SK-N-DZ (cell line): ENCODE results near the gene PACSIN2.
"Not testable (repeated sequence)": the region's sequence is repeated elsewhere in the genome, so short reads cannot be mapped to it uniquely, and the experiment has no call there.

ENCODE experiments used
- DNase-seq: peaks from one replicate; pipeline ENCODE4 v3.0.0-alpha.2; 2015; ENCODE audit warnings: low spot score

PACSIN2 gene

DNA sequence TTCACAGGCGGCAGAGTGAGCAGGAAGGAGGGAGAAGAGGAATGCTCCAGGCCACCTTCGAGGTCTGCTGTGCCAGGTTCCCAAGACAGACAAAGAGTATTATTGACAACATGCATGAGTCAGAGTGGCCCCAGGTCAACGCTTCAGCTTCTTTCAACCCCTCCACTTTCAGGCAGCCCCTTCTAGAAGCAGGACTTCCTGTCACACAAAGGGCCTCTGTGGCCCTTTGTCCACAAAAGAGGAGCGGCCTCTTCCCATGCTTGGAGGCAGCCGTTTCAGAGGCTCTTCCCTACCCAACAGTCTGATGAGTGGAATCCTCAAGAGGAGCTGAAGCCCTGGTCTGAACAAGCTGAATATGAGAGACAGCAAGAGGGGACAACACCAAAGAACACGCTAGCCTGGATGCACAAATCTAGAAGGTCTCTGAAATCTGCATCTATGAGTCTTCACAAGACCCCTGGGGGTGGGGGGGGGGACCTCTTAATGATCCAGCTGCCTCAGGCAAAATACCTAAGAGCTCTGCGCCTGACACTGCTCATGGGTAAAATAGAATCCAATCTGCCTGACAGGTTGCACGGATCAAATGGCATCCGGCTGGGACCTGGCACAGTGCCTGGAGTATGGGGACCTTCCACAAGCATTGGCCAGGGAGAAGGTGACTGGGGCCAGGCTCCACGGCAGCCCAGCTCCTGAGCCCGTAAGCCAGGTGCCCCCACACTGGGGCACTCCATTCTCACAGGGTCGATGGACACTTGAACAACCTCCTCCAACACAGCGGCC, 67.5 kb downstream of the PACSIN2 start:
- no peak for DNase-seq

DNA sequence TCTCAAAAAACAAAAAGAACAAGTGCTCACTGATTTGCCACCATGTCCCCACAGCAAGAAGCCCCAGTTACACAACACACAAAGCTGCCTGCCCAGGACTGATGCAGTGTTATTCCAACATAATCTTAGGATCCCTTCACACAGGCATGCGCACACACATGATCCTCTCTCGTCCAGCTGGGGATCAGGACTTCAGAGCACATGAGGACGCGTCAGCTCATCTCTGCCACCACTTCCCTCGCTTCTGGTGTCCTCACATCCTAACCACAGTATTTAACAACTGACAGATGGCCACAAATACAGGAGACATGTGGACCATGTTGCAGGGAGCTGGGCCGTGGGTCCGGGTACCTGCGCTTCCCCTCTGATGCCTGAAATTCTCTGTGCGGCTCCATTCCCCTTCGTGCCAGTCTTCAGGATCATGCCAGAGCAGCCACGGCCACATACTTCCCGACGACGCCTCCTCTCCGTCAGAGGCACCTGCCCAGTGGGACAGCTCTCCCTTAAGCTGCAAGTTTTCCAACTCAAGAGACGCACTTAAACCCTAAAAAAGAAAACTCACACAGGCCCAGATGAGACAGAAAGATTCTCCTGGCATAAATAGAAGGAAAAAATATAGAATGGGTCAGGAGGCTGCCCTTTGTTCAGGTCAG, 68.3 kb downstream of the PACSIN2 start:
- no peak for DNase-seq

DNA sequence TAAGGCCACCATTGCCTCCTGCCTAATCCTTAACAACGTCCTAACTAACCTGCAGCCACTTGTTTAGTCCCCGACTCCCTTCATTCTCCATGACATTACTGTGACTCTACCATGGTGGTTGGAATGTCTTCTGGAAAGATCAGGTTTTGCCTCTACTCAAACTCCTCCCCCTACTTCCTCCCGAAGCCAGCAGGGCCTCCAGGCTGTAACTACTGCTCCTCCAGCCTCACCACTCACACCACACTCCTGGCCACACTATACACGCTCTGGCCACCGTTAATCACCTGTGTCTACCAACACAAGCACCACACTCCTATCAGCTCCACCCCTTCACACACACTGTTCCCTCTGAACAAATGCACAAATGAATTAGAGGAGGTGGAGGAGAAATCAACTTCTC, 69.2 kb downstream of the PACSIN2 start:
- no peak for DNase-seq

DNA sequence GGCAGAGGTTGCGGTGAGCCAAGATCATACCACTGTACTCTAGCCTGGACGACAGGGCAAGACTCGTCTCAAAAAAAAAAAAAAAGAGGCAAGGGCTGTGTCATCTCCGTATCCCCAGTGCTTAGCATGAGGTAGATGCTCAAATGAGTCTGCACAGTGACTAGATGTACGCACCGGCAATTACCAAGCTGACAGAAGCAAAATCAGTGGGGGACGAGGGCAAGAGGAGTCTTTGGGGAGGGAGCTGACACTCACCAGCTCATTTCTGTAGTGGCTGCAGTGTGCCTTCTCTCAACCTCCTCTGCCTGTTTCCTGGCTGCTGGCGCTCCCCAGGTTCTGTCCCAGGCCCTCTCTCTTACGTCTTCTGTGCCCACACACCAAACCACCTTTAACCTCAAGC, 69.9 kb downstream of the PACSIN2 start:
- DNase-seq, result no peak

DNA sequence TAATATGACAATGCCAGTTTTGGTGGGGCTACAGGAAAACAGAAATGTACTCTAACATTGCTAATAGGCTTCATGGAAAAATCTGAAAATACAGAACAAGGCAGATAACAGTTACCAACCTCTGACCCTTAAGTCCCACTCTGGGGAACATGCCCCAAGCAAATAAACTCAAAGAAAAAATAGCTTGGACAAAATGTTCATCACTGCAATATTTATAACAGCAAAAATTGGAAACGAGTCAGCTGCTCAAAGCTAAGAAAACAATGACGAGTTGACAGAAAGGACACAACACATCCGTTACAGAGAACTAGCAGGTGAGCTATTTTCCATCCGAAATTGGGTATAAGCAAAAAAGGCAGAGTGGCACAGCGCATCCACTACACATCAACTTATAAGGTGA, 70.5 kb downstream of the PACSIN2 start:
- DNase-seq, result no peak

DNA sequence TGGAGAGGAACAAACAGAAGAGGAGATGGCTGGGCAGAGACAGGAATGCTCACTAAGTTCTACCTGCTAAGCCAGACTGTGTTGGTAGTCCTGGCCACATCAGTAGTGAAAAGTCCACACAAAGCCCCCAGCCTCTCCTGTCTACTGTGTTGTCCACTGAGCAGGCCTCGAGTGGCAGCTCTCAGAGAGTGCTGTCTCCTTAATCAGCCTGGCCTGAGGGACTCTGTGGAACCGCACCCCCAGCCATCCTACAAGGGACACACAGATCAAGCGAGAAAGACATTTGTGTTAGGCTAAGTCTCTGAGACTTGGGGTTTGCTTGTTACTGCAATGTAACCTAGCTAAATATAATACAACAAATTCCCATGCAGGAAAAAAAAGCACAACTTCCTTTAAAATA, 71.0 kb downstream of the PACSIN2 start:
- DNase-seq, result no peak

DNA sequence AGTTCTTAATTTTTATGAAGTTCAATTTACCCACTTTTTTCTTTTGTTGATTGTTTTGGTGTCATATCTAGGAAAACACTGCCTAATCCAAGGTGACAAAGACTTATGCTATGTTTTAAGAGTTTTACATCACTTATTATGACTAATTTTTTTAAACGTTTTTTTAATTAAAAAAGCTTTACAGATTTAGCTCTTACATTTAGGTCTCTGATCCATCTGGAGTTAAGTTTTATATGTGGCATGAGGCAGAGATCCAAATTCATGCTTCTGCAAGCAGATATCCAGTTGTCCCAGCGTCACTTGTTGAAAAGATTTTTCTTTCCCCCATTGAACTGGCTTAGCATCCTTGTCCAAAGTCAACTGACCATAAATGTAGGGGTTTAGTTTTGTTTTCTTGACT, 72.6 kb downstream of the PACSIN2 start:
- no peak for DNase-seq

DNA sequence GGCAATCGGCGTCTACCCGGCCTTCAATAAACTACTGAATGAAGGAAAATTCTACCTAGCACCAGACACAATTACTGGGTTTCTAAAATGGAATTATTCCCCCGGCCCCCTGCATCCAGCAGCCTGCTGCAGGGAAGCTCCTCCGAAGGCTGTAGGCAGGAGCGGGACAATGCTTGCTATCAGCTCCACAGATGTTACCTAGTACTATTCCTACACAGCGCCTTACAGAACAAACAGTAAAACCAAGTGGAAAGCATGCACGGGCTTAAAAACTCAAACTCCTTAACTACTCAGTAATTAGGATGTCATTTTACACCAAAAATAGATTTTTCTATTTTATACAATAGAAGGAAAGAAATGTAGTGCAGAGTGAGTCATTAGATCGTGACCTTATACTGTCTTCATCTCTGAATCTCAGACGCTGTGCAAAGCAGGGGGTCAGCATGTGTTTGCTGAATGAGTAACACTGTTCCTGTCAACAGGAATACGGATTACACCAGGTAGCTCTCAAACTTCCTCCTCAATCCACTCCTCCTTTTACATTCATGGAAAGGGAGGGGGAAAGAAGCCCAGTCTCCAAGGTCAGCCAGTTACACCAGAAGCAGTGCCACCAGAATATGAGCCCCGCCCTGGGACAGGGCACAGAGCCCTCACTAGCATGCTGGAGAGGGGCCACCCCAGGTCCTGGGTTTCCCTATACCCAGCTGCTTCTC, 74.9 kb downstream of the PACSIN2 start:
- DNase-seq, result no peak

DNA sequence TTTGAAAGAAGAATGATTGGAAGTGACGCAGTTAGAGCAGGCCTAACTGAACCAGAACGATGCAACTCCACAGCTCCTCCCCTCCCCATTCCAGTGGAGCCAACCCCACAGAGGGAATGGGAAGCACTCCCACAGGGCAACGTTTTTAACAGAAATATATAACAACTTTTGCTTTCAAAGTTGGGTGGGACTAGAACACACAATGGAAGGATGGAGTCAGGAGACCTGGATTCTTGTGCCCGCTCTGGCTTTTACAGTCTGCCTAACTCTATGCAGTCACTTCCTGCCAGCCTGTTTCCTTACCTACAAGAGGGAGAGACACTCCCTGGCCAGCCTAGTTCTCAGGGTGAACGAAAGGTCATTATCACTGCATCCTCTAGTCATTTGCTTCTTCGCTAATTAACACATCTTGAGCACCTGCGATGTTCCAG, 75.5 kb downstream of the PACSIN2 start:
- DNase-seq, result no peak

DNA sequence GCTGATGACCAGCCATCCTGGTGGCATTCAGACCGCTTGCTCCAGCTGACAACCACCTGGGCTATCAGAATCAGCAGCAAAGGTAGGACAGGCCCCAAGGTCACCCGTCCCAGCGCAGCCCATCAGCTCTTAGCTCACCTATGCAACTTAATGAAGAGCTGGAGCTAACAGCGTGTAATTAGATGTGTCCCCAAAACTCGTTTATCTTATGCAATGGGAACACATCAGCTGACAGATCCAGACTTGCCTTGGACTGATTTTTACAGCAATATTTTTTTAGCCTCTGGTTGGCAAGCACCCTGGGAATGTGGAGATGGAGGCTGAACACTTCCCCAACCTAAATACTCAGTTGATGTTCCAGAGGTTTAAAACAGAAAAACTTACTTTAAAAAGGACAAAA, 76.0 kb downstream of the PACSIN2 start:
- no peak for DNase-seq

DNA sequence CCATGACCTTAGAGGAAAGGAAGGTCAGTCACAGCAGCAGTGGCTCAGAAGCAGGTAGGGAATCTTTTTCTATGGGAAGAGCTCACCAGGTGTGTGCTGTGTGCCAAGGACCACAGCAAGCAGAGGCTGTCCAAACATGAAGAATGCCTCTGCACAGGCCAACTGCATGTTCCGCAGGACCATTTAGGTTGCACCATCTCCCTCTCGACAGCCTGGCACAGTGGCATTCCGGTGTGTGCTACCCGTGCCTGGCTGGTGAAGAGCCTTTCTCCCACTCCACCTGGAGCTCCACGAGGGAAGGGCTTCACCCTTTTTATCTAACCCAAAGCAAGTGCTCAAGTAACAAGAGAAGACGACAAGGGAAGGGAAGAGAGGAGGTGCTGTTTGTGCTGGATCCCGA, 76.5 kb downstream of the PACSIN2 start:
- DNase-seq, result no peak

DNA sequence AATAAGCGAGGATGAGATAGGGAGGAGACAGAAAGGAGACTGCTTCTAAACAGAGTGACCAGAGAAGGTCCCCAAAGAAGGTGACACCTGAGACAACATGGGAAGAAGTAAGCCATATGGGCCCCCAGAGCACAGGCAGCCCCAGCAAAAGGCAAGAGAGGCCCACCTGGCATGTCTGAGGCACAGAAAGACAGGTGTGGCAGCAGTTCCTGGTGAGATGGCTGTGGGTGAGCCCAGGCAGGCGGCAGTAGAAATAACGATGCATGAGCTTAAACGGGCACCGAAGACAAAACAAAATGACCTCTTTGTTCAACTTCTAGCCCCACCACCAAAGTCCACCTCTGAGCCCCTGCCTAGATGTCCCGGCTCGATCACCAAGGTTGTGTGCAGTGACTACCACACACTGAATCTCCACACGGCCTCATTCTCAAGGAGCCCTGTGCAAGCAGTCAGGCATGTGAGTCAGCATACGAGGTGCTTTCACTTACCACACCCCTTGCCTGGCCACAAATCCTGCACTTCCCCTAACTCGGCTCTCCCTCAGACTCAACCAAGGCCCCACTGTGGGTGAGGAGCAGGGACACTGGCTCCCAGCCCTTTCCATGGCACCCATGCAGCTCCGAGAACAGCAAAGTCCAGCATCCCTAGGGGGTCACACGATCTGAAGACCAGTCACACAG, 77.6 kb downstream of the PACSIN2 start:
- DNase-seq, result no peak

DNA sequence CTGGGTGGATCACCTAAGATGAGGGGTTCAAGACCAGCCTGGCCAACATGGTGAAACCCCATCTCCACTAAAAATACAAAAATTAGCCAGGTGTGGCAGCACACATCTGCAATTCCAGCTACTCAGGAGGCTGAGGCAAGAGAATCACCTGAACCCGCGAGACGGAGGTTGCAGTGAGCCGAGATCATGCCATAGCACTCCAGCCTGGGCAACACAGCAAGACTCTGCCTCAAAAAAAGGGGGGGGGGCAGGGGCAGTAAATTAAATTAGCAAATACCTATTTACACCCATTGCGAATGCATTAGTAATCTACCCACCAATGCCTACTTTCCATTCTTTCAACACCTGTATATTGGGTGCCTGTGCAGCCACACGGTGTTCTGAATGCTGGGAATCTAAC, 78.3 kb downstream of the PACSIN2 start:
- not testable (repeated sequence) for DNase-seq

DNA sequence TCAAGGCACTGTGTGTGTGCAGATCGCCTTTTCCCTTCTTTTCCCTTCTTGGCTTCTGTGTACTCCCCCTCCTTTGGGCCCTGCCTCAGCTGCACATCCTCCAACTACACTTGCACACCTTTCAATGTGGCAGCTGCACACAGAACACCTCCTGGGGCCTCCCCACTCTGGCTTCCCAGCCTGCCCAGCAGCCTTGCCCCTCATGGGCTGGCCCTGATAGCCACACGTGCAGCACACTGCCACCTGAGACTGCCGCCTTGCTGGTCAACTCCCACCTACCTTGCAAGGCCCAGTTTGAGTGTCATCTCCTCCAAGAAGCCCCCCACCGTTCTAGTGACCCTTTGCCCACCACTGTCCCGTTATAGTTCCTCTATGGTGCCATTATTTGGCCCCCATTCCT, 80.6 kb downstream of the PACSIN2 start:
- no peak for DNase-seq

DNA sequence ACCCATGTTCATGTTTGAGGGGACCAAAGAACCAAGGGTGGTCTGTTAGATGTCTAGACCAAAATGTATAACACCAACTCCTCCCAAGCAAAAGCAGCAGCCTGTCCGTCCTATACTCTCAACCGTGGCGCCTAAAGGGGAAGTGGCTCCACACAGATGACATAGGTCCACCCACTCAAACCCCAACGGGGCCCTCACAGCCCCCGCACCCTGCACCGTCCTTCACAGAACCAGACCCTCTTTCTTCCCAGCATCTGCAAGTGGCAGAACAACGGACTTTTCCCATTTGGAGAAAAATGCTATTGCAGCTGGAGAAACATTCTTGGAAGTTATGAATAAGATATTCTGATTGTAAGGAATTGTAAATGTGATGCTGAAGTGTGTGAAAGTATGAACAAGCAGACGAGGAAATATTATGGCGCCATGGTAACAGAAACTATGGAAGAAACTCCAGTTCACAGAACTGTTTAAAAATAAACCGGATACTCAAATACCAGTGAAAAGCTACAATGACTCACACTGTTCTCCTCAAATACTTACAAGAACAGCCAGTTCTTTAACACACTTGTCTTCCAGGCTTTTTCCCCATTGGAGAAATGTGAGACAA, 81.4 kb downstream of the PACSIN2 start:
- no peak for DNase-seq

DNA sequence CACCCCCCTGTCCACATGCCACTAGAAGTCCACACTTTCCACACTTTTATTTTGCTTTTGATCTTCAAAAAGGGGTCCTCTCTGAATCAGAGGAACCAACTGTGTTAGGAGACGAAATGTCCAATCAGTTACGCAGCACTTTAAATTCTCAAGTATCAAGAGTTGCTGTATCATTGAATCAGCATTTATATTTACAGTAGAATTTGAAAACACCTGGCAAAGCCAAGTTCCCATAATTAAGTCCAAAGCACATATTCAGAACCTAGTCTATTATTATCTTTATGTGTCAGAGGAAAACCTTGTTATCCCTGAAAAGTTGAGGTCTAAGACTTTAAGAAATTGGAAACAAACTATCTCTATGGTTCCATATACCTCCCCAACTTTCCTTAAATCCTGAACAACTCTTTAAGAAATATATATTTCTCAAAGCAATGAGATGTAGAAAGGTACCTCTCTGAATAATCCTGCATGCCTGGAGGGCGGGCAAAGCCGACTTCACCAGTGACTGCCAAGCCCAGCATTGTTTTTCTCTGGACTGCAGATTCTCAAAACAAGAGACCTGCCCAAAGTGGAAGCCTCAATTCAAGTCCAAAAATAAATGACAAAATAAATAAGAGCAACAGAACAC, 82.0 kb downstream of the PACSIN2 start:
- no peak for DNase-seq

DNA sequence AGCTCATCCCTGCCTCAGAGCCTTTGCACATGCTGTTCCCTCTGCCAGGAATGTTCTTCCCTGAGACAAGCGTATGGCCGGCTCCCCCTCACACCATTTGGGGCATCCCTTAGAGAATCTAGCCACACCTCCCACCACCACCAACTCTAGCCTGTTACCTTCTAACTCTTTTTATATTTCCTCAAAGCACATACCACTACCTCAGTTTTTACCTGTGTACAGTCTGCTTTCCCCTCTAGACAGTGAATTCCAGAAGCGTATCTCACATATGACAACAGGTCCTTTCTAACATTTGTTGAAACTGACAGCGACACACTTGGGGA, 82.8 kb downstream of the PACSIN2 start:
- DNase-seq, result no peak

DNA sequence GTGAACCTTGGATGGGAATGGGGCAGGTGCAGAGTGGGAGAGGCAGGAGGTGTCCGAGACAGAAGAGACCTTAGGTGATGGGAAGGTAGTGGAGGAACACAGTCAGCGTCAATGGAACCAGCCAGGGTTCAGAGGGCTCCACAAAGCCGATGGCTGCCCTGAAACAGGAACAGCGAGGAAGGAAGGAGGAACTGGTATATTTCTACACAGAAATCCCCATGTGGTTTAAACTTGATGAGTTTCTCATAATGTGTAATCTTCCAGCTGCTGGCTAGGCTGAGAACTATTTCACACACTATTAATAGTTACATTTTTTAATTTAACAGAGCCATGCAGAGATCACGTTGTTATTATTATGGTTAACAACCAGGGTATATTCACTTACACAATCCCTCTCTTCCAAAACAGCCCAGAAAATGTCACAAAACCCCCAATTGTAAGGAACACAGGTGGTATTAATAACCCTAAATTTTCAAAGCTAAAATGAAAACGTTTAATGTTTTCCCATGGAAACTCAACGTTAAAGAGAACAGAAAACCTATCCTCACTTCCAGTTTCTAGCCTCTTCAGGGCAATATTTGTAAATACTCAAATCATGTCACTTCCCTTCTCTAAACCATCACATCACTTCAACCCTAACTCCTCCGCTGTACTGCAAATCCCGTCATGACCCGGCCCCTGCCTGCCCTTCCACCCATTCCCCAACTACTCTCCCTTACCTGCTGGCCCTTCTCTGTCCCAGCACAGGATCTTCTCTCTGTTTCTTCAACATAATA, 83.3 kb downstream of the PACSIN2 start:
- no peak for DNase-seq

DNA sequence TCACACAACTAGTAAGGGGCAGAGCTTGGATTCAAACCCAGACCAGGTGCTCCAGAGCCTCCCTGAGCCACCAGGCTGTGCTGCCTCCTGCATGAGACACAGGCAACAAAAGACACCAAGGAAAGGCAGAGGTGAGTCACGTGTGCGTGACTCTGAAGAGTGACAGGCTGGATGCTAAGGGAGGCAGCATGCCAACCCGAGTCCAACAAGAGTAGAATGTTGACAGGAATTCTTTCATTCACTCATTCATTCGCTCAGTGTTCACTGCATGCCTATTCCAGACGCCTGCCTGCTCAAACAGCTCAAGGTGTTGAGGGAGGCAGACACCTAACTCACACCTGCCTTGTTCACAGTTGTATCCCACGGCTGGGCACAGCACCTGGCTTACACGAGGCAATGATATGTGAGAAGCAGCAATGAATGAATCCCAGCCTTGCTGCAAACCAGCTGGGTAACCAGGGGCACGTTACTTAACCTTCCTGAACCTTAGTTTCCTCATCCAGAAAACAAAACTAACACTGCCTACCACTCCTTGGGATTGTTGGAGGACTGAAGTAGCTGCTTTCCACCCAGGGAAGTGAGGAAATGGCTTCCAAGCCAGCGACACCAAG, 84.0 kb downstream of the PACSIN2 start:
- no peak for DNase-seq

DNA sequence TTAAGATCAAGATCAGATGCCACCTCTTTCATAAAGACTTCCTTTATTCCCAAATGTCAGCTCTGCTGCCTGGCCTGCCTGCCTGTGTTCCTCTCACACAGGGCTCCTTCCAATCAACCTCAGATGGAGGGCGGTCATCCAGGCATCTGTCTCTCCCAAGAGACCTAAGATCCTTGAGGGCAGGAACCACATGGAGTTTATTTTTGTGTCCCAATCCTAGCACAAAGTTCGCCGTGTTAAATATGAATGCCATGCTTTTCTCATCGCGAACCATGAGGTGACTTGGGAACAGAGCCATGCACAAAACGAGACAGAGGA, 85.2 kb downstream of the PACSIN2 start:
- no peak for DNase-seq
